IMR-90 (cell line): ENCODE data around the gene MYO5A.

Experiments used
- CHD1 ChIP-seq: IDR thresholded peaks from 2 replicates; pipeline ENCODE4 v1.6.1; 2012; ENCODE audit warnings: low read depth, low read length, improper control_type of control experiment
- MAFK ChIP-seq: IDR thresholded peaks from 2 replicates; pipeline ENCODE4 v1.6.1; 2012; ENCODE audit warnings: low read depth, low read length, improper control_type of control experiment
- POLR2A ChIP-seq: IDR thresholded peaks from 2 replicates; pipeline ENCODE4 v1.6.1; 2012; ENCODE audit warnings: mild to moderate bottlenecking, low read depth, low read length
- RAD21 ChIP-seq: IDR thresholded peaks from 2 replicates; pipeline ENCODE4 v1.6.1; 2012; ENCODE audit warnings: low read length, improper control_type of control experiment
- TF ChIP-seq, protein P1 (sequence below): conservative IDR thresholded peaks from 2 replicates; pipeline ENCODE4 v1.5.1; 2012; ENCODE audit warnings: mild to moderate bottlenecking, low read depth, low read length, improper control_type of control experiment
- TF ChIP-seq, protein P2 (sequence below): fragments of 150-350 bp; IDR thresholded peaks from 2 replicates; pipeline ENCODE4 v1.6.1; 2017; ENCODE audit warnings: mild to moderate bottlenecking, antibody characterized with exemption, low read length, low read depth

DNA sequence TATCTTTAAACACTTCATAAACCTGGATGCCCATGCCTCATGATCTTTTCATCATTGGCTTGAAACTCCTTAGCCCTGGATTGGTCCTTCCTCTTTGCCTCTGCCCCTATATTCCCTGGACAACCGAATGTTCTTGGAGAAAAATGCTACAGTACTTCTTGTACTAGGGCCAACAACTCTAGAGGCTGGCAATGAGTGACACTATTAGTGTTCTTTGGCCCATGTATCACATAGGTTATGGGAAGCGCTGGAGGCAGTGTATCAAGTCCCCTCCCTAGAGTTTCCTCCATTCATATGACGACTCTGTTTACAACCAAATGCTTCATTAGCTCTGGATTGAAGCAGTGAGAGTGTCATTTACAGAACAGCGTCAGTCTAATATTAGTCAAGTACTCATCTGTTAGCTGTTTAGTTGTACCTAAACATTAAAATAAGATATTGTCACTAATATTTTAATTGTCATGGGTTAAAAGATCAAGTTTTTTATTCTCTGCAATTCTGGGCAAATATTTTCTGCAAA is 166.6 kb downstream of the MYO5A start:
- TF ChIP-seq MAFK = no peak
- TF ChIP-seq, protein P1, sequence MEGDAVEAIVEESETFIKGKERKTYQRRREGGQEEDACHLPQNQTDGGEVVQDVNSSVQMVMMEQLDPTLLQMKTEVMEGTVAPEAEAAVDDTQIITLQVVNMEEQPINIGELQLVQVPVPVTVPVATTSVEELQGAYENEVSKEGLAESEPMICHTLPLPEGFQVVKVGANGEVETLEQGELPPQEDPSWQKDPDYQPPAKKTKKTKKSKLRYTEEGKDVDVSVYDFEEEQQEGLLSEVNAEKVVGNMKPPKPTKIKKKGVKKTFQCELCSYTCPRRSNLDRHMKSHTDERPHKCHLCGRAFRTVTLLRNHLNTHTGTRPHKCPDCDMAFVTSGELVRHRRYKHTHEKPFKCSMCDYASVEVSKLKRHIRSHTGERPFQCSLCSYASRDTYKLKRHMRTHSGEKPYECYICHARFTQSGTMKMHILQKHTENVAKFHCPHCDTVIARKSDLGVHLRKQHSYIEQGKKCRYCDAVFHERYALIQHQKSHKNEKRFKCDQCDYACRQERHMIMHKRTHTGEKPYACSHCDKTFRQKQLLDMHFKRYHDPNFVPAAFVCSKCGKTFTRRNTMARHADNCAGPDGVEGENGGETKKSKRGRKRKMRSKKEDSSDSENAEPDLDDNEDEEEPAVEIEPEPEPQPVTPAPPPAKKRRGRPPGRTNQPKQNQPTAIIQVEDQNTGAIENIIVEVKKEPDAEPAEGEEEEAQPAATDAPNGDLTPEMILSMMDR = no peak
- TF ChIP-seq, protein P2, sequence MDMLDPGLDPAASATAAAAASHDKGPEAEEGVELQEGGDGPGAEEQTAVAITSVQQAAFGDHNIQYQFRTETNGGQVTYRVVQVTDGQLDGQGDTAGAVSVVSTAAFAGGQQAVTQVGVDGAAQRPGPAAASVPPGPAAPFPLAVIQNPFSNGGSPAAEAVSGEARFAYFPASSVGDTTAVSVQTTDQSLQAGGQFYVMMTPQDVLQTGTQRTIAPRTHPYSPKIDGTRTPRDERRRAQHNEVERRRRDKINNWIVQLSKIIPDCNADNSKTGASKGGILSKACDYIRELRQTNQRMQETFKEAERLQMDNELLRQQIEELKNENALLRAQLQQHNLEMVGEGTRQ = no peak
- no peak for TF ChIP-seq CHD1
- no peak for TF ChIP-seq POLR2A
- no peak for TF ChIP-seq RAD21
